GM18867 (cell line): Measurements from ENCODE around the gene PIK3AP1.

Source experiments
- ATAC-seq: cut with Tn5 transposase; IDR thresholded peaks from one replicate; pipeline ENCODE4 v1.9.1; 2021; ENCODE audit warnings: mild to moderate bottlenecking, moderate library complexity; ENCODE audit not compliant: unreplicated experiment

PIK3AP1 gene

DNA sequence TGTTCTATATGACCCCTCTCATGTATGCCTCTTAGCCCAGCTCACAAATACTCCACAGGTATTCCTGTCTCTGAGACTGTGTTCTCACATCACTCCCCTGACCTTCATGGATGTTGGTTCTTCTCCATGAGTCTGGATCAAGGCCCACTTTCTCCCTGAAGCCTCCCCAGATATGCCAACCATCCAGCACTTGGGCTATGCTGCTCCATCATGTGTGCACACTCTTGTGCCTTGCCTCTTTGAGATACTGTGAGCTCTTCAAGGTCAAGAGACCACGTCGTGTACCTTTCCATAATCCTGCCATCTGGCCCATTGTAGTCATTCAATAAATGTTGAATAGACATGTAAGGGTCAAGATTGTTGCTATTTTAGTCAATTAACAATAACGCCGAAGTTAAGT is 103.4 kb downstream of the PIK3AP1 start:
- ATAC-seq = no peak

DNA sequence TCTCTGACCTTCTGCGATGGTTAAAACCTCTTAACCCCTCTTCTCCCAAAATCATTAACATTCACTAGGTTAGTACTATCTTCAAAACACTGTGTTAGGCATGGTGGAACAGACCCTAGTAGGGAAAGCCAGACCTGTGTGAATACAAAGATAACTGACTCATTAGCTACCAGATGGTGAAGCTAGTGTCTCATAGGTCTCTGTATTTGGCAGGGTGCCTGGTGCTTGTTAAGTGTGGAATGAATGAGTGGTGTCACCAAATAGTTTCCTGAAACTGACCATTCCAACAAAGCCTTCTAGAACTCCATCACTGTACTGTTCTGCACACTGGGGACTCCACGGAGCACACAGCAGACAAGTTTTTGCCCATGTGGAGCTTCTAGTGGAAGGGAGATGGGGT is 105.8 kb downstream of the PIK3AP1 start:
- no peak for ATAC-seq

DNA sequence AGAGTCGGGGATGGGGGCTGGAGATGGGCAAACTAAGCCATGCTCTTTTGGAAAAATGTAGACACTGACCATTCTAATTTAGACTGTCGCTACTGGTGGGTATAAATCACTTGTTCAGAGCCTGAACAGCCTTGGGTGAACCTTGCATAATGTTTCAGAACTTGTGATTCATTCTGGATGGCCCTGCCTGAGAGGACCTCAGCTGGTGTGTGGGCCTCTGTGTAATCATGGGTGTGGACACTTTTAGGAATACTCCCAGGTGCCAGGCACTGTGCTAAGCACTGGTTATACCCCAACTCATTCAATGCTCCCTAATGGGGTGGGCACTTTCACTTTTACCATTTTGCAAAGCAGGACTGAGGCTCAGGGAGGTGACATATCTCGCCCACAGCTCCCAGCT is 106.7 kb downstream of the PIK3AP1 start:
- no peak for ATAC-seq

DNA sequence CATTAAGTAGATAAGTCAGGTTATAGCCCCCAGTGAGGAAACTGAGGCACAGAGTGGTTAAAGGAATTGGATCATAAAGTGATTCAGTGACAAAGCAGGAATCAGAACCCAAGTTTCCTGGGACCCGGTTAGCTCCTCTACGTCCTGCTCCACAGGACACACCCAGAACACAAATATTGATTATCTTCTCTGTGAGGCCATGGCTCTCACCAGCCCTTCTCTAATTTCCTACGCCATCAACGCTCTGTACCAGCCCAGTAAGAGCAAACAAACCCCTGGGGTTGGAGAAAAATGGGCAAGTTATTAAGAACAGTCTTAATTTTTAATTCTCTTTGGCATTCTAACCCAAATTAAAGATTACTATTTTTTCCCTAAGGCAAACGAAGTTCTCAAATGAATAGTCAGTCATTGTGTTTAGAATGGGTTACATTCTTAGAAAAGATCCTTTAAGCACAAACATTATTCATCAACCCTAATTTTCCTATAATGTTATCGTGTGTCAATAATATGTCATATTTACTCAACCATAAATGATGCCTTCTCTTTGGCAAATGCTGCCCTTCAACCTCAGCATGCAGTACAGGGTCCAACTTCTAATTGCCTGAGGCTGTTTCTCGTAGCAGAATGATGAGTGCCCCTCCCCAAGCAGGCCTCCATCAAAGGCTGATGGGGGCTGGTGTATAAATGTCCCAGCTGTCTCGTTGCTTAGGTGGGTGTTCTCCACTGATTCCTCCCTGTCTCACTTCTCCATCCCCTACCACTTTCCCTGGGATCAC is 108.1 kb downstream of the PIK3AP1 start:
- ATAC-seq = no peak

DNA sequence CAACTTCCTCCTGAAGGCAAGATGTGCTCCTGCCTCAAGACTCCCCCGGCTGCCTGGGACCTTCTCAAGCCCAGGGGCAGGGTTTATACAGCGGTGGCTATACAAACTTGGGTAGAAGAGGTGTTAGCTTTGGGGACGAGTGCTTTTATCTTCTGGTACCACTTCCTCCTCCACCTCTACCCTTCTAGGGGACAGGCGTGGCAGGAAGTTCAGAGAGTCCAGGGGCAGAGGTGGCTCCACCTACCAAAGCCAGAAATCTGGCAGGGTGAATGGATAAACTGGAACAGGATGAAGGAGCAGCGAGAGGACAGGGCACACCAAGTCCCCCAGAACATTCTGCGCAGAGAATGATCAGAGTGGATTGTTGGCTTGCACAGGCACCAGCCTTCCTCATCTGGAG is 109.5 kb downstream of the PIK3AP1 start:
- ATAC-seq = no peak

DNA sequence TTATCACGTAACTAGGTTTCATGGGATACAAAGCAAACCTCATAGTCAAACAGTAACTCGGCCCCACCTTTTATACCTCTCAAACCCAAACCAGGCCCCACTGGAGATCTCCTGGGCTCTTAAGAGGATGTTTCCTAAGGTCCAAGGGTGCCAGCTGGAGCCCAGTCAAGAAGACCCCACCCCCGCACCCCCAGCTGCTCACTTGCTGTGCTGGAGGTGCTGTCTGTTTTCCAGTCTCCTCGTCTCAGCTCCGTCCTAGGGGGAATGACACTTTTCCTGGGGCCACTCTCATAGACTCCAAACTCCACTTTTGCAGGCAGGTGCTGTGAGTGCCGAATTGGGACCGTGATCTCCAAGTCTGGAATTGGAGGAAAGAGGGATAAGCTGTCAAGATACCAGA is 110.8 kb downstream of the PIK3AP1 start:
- no peak for ATAC-seq

DNA sequence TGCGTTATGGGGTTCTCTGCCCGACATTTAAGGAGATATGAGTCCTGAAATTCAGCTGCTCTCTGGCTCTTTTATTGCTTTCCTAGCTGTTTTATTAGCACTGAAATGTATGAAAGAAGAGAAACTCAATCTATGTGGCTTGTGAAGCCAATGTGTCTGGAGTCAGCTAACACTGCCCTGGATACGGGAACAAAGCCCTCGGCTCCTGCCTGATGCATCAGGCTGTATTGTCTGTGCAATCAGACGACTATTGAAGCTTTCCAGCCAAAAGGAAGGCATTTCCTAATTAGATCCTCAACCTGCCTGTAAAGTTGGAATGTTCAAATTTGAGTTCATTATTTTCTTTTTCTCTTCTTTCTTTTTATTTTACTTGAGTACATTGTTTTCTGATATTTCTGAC is 111.5 kb downstream of the PIK3AP1 start:
- no peak for ATAC-seq

DNA sequence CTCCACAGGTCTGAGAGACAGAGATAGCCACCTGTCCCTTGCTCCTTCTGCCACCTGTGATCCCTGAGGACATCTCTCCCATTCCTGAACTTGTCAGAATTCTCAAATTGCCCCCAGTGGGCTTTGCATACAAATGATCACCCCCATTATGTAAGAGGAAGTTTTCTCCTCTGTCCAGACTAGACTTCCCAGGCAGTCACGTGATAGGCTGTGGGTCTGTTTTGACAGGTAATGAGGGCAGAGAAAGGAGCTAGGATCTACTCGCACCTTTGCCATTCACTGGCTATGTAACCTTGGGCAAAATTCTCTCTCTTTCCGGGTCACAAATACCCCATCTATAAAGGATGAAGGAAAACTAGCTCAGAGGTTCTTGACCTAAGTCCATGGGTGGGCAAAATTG is 112.1 kb downstream of the PIK3AP1 start:
- ATAC-seq = no peak

DNA sequence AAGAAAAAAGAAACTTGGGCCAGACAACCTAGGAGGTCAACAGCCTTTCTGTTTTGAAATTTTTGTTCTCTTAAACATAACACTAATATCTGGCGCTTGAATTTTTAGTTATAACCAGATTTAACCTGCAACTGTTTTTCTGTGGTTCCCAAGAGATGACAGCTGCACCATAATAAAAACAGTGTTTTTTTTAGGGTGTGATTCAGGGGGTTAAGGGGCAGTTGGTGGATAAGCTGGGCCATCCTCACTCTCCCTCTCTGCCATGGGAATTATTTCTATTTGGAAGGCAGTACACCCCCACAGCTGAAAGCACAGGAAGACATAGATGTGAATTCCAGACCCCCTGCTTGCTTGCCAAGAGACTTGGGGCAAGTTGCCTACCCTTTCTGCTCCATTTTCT is 113.4 kb downstream of the PIK3AP1 start:
- no peak for ATAC-seq

DNA sequence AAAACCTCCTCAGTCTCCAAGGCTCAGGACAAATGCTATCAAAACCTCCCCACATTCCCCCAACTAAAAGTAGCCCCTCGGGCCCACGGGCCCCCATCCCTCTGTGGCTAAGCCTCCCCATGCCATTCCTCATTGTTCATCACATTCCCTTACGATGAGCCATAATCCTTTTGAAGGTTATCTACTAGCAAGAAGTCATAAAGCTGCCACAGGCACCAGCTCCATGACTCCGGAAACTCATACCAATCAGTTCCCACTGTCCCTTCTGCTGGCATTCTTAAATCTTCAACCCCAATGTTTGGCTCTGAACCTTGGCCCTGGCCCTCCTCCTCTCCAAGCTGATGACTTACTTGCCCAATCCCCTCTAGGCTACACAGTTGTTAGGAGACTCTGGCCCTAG is 114.1 kb downstream of the PIK3AP1 start:
- no peak for ATAC-seq

DNA sequence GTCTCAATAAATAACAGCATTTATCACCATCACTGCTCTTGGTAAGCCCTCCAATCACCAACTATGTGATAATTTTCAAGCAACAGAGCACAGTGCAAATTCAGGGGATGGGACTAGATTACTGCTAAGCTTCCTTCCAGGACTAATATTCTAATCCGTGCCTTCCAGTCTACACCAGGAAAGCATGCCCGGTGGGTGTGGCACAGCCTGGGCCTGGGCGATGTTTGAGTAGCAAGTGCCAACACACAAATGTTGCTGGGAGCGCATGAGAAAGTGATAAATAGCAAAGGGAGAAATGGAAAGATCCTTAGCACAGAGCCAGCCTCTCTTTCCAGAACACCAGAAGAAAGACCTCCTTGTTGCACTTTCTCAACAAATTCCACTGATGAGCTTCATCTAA is 120.0 kb downstream of the PIK3AP1 start:
- ATAC-seq = no peak

DNA sequence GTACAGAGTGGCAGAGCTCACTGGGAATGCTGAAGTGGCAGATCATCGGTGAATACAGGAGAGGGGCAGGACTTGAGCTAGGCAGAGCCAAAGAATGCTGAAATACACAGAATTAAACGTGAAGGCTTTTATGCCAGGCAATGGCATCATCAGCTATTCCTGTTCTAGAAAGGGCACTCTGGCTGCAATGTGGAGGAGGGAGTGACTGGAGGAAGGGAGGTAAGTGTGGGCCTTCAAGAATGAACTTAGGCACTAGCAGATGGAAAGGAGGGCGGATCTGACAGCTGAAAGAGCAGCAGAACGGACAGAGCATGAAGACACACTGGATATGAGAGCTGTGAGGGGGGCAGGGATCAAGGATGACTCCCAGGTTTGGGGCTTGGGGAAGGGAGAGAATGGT is 121.5 kb downstream of the PIK3AP1 start:
- ATAC-seq = no peak

DNA sequence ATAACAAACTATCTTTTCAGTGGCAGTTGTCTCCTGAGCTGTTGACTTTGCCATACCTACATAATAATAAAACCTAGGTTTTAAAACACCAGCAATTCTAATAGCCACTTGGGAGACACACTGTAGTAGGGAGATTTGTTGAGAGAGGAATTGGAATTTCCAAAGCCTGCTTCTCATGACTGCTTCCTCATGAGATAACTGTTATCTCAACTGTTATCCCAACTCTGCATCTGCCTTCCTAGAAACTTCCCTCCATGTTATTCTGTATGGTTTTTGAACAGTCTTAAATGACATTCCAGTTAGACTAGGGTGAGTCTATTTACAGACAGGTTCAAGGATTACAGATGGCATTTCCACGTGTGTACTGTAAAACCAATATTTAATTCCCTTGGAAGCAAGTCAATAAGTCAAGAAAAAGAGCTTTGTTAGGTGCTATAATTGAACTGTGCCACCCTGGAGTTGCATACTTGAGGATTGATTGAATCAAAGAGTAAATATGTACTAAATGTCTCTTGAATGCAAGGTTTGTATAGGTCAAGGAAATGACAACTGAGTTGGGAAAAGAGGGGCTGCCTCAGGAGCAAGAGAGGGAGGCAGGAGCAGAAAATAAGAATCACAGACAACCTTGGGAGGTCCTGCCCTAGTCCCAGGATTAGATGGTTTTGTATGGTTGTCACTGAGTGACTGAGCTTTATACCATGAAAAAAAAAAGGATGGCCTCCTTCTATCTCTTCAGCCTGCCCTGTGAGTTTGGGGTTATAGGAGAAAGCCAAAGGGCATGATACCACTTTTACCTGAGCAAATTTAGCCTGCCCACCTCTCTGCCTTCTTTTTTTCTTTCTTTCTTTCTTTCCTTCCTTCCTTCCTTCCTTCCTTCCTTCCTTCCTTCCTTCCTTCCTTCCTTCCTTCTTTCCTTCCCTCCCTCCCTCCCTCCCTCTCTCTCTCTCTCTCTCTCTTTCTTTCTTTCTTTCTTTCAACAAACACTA is 123.6 kb downstream of the PIK3AP1 start:
- no peak for ATAC-seq

DNA sequence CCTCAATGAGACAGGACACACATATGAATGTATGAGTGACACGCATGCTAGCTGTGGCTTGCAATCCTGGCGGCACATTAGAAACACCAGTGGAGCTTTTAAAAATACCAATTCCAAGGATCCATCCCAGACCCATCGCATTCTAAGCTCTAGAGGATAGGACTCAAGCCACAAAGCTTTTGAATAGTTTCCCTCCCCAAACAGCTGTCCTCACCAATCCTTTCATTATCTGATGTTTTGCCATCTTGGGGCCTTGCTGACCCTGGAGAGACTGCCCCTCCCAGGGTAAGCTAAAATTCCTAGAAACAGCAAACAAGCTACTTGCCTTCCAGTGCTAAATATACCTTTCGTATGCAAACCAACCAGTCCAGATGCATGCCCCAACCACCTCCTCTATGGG is 124.6 kb downstream of the PIK3AP1 start:
- no peak for ATAC-seq

DNA sequence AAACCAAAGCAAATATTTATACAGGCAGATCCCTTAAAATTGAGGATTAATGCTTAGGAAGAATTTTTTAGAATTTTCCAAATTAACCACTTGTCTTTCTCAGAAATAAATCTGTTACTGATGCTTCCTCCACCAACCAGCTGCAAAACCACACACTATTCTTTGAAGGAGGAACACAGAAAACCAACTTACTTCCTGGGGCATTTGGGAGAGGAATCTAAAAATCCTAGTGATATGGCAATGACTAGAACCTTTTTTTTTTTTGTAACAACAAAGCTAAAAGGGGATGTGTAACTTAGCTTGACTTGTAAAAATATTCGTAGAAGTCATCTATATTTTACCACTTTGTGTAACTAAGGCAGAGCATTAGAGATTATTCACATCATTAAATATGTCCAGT is 128.4 kb downstream of the PIK3AP1 start:
- ATAC-seq = no peak

DNA sequence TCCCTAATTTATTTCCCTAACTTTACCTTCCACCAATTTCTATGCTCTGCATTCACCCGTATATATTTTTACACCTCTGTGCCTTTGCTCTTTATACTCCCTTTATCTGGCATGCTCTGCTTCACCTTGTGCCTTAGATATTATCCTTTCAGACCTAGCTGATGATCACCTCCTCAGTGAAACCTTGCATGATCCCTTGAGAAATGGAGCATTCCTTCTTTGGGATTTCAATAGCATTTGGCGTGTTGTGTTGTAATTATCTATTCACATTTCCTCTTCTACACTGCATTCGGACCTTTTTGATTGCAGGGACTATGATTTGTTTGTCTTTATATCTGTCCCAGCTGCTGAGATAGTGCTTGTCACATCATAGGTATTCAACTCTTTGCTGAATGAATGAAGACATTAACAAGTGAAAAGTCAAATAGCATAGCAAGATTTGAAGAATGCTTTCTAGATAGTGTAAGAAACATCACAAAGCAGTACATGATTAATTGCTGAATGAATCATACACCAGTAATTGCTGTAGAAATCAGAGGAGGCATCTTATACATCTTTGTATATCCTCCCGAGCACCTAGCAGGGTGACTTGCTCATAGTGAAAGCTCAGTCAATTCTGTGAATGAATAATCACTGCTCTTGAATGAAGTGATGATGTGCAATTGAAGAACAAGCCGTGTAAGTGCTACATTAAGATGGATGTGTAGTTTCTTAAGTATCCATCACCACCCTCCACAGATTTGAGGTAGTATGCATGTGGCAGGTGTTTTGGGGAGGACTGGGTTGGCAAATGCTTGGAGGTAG is 131.5 kb downstream of the PIK3AP1 start:
- peak; percentile 35 for ATAC-seq

DNA sequence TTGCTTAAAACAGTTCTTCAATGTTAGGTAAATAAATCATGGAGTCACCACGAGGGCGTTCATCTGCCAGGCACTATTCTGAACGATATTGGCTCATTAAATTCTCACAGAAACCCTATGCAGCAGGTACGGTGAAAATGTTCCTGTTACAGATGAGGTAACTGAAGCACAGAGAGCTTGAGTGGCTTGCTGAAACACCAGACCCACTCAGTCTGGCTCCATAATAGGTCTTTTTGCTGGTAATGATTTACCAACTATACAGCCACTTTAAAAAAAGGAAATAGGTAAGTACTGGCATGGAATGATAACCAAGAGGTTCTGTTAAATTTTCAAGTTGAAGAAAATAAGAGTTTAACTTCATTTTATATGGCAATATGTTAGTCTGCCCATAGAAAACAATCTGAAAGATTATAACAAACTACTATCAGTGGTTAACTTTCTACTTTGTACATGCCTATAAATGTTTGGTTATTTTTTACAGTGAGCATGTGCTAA is 132.2 kb downstream of the PIK3AP1 start:
- ATAC-seq = no peak

DNA sequence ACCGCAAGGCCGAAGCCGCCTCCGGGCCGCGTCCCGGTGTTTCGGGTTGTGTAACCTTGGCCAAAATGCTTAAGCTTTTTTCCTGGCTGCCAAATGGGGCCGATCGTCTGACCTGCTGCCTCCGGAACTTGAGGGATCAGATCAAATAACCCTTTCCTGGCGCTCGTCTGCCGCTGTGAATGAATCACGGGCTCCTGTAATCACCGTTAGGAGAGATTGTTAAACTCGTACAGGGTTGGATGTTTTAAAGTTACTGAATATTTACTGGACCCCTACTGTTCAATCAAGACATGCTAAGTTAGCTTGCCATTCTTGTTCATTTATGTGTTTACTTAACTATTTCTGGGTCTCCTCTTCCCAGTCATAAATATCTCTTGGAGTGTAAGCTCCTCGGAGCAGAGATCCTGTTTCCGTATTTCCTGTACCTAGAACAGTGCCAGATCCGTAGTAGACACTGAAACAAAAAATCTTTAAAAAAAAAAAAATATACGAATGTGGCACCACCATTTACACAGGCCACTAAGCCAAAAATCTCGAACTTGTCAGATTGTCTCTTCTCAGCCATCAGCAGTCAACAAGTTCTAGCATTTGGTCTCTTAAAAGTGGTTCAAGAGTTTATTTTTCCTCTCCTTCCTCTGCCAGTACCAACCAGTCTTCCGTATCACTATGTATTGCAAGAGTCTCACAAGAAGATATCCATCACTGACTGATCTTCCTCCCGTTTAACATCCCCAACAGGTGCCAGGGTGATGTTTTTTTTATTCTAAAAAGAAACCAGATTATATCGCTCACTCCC is 132.9 kb downstream of the PIK3AP1 start:
- ATAC-seq = no peak

DNA sequence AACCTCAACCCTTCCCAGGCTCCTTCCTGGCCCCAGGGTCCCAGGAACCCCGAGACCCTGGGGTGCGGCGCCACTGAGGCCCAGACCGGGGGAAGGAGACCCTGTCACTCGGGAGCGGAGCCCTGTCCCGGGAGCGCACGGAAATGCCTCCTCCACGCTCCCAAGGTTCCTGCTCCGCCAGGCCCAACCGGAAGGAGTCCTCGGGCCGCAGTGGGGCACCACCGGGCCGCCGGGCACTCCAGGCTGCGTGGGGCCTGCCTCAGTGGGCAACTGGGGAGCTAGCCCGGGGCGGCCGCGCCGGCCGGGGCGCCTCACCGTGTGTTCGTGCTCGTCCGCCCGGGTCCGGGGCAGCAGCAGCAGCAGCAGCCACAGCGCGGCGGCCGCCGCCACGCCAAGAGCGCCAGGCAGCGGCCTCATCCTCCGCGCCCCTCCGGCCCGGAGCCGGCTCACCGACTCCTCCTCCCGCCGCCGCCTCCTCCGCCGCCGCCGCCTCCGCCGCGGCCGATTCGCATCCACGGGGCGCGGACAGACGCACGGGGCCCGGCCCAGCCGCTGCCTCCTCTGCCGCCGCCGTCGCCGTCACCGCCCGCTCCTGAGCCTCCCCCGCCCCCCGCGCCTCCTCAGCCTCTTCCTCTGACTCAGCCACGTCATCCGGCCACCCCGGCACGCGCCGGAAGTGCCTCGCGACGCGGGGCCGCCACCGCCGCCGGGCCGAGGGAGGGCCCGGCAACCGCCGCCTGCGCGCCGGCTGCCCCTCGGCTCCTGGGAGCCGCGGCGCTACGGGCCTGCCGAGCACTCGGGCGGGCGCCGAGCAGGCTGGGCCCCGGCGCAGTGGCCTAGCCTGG is 133.7 kb downstream of the PIK3AP1 start, which contains the start of gene TM9SF3:
Gene TM9SF3 (minus strand): TSS at position 594 of the 845 bp plus-strand sequence. CDS start 177 bp downstream, at position 417.
- peak; percentile 79 for ATAC-seq
